GM20000 (cell line): ENCODE results near the gene LRP8.

ENCODE experiments used
- DNase-seq: peaks from one replicate; pipeline ENCODE4 v3.0.0; 2012; ENCODE audit warnings: low spot score
- TF ChIP-seq, protein P1 (sequence below): IDR thresholded peaks from 2 replicates; pipeline ENCODE4 v1.5.1; 2012; ENCODE audit warnings: mild to moderate bottlenecking, control low read depth; ENCODE audit errors: extremely low read depth, missing control alignments

The LRP8 gene

GRCh38 chr1:53265581-53265980 lies 62.3 kb downstream of the LRP8 start:
- DNase-seq = no peak

DNA sequence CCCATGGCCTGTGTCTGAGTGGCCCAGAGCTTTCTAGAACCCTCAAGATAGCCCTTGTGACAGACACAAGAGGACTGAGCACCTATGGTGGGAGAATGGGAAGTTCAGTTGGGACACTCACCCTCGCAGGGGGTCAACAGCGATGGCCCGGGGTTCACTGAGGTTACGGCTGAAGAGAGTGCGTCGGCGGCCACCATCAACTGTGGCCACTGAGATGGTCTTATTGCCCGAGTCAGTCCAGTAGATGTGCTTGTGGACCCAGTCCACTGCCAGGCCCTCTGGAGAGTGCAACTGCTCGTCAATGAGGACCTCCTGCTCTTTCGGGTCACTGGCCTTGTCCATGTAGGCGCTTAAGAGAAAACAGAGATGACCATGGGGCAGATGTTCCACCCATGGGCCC lies 63.8 kb downstream of the LRP8 start:
- TF ChIP-seq, protein P1, sequence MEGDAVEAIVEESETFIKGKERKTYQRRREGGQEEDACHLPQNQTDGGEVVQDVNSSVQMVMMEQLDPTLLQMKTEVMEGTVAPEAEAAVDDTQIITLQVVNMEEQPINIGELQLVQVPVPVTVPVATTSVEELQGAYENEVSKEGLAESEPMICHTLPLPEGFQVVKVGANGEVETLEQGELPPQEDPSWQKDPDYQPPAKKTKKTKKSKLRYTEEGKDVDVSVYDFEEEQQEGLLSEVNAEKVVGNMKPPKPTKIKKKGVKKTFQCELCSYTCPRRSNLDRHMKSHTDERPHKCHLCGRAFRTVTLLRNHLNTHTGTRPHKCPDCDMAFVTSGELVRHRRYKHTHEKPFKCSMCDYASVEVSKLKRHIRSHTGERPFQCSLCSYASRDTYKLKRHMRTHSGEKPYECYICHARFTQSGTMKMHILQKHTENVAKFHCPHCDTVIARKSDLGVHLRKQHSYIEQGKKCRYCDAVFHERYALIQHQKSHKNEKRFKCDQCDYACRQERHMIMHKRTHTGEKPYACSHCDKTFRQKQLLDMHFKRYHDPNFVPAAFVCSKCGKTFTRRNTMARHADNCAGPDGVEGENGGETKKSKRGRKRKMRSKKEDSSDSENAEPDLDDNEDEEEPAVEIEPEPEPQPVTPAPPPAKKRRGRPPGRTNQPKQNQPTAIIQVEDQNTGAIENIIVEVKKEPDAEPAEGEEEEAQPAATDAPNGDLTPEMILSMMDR = no peak
- no peak for DNase-seq

More at GRCh38 chr1:53265581-53265980, 62.3 kb downstream of the LRP8 start:
- TF ChIP-seq, protein P1 = no peak

- no peak for DNase-seq
- TF ChIP-seq, protein P1 = no peak
These were observed 65.9 kb downstream of the LRP8 start for GRCh38 chr1:53262000-53262399.

DNA sequence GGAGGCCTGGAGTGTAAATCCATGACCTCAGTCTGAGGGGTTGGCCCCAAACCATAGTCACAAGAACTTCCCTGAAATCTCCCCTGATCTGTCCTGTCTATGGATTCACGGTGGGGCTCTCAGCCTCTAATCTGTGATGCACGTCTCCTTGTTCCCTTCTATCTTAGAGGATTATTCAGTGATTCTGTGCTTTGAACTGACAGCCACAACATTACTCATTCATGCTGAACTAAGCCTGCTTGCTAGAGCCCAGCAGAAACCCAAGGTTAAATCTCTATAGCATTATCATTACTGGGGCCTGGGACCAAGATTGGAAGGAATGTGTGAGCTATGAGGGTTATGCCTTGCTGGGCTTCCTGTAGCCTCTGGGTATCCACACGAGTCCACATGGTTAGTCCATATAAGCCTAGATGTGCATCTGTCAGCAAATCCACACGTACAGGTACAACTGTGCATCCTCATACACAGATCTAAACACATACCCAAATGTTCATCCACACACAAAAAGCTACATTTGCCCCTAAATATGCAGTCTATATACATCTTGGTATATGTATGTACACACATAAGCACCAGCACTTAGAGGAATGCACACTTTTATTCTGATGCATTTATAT lies 67.1 kb downstream of the LRP8 start:
- DNase-seq = no peak
- TF ChIP-seq, protein P1 = no peak

GRCh38 chr1:53259932-53260331 lies 67.9 kb downstream of the LRP8 start:
- no peak for DNase-seq

GRCh38 chr1:53258216-53258615 lies 69.7 kb downstream of the LRP8 start:
- TF ChIP-seq, protein P1 = no peak
- DNase-seq = no peak

More at GRCh38 chr1:53259932-53260331, 67.9 kb downstream of the LRP8 start:
- TF ChIP-seq, protein P1 = no peak

DNA sequence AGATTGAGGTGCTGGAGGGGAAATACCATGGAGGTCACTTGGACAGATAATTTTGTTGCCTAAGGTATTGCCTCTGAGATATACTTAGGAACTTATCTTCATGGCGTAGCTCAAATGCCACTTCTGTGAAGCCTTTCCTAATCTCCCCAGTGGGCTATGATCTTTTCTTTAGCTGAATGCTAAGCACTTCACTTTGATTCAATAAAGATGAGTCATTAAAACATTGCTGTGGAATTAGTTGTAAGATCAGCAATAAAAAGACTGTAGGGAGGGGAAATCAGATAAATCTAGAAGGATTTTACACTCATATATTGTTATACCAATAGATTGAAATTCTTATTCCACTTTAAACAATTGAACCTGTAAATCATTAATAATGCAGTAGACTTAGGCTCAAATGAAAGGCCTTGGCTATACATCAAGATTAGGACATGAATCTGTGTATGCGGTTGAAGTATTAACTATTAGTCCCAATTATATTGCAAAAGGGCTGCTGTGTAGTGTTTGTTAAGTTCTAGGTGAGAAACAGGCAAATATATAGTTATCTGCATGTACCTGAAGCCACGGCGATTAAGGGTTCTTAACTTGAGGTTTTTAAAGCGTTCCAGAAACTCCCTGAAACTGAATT lies 70.3 kb downstream of the LRP8 start:
- DNase-seq = no peak
- TF ChIP-seq, protein P1 = no peak
